HCT116 (cell line): ENCODE data around the gene TMEM260. TPM values are rescaled to one million over a fixed set of nuclear protein-coding genes. Genes with fewer than 3 reads are reported as not detected.
A peak's percentile ranks its signal among the peaks of the same experiment; 100 is the strongest.
"Not testable (repeated sequence)": the region's sequence is repeated elsewhere in the genome, so short reads cannot be mapped to it uniquely, and the experiment has no call there.

Experiments
- ATAC-seq: fragments of 200-7000 bp; cut with Tn5 transposase; 2 replicates; pipeline ENCODE4 v1.9.1; 2020; ENCODE audit warnings: mild to moderate bottlenecking, moderate library complexity
- BruUV-seq: library from RNA; stranded (reverse); fragments of 400-500 nt; replicated peaks from 2 replicates; lab custom pipeline; 2021; lab: Mats Ljungman, UMichigan
- CTCF ChIA-PET: fragments of 300-600 bp; sonication (Branson Sonifier 250); formaldehyde crosslinking; loops from one replicate; lab custom pipeline; 2021; ENCODE audit warnings: antibody characterized with exemption; lab: Charles Lee
- POLR2A ChIA-PET: fragments of 300-600, 350-600 bp; sonication (Branson Sonifier 250); formaldehyde crosslinking; loops from one replicate; lab custom pipeline; 2021; ENCODE audit warnings: antibody characterized with exemption; lab: Charles Lee
- RAD21 ChIA-PET, 2 experiments: fragments of 300-600 bp; sonication (Branson Sonifier 250); formaldehyde crosslinking; loops; one replicate each; lab custom pipeline; 2023; ENCODE audit warnings: low total read pairs in 2 of 2; ENCODE audit not compliant: uncharacterized antibody in 2 of 2, unreplicated experiment in 2 of 2, low non-redundant PET in 1 of 2; lab: Charles Lee
- DNase-seq: peaks from one replicate; pipeline ENCODE4 v3.0.0-alpha.2; 2010; ENCODE audit warnings: low read depth, low spot score
- H2AFZ ChIP-seq: fragments of 200-600 bp; shearing (Covaris generic), sonication (generic); 2 replicates; pipeline ENCODE4 v1.6.1; 2017; ENCODE audit warnings: low read depth, mixed run types, mixed read lengths, antibody characterized with exemption, low read length; ENCODE audit not compliant: poor library complexity, severe bottlenecking
- H3K27ac ChIP-seq: 2 replicates; pipeline ENCODE4 v1.5.1; 2012; ENCODE audit warnings: low read depth, low read length
- H3K27me3 ChIP-seq: fragments of 200-600 bp; sonication (generic); 2 replicates; pipeline ENCODE4 v1.6.1; 2016; ENCODE audit warnings: mixed run types, low read length, mixed read lengths; ENCODE audit not compliant: insufficient read depth
- H3K36me3 ChIP-seq, 2 experiments: fragments of 200-500 bp in 1 of 2; fragments of 200-600 bp in 1 of 2; sonication (Bioruptor generic) in 1 of 2; sonication (generic) in 1 of 2; 2 replicates each; pipeline versions ENCODE4 v1.5.1 to v1.6.1; 2014 to 2016; ENCODE audit warnings: low read length in 2 of 2, inconsistent platforms in 1 of 2, mixed read lengths in 1 of 2, mixed run types in 1 of 2; ENCODE audit not compliant: insufficient read depth in 2 of 2, control insufficient read depth in 1 of 2
- H3K4me1 ChIP-seq, 2 experiments: fragments of 200-600 bp in 1 of 2; sonication (generic) in 1 of 2; 2 replicates each; pipeline versions ENCODE4 v1.5.1 to v1.6.1; 2012 to 2017; ENCODE audit warnings: low read length in 2 of 2, inconsistent platforms in 1 of 2, mild to moderate bottlenecking in 1 of 2, mixed read lengths in 1 of 2, mixed run types in 1 of 2, moderate library complexity in 1 of 2; ENCODE audit not compliant: insufficient read depth in 2 of 2, control insufficient read depth in 1 of 2
- H3K4me2 ChIP-seq: fragments of 200-600 bp; sonication (generic); 2 replicates; pipeline ENCODE4 v1.6.1; 2017; ENCODE audit warnings: mixed run types, low read length, mixed read lengths
- H3K4me3 ChIP-seq, 2 experiments: fragments of 200-600 bp in 1 of 2; sonication (generic) in 1 of 2; replicated peaks in 1 of 2; 2 replicates each; pipeline ENCODE4 v1.5.1; 2011 to 2016; ENCODE audit warnings: low read length in 2 of 2, control low read depth in 1 of 2, low read depth in 1 of 2, mild to moderate bottlenecking in 1 of 2, mixed read lengths in 1 of 2, mixed run types in 1 of 2
- H3K79me2 ChIP-seq: fragments of 200-600 bp; sonication (generic); 2 replicates; pipeline ENCODE4 v1.6.1; 2017; ENCODE audit warnings: mild to moderate bottlenecking, mixed run types, low read length, moderate library complexity, mixed read lengths; ENCODE audit not compliant: insufficient read depth
- H3K9ac ChIP-seq: fragments of 200-600 bp; sonication (generic); 2 replicates; pipeline ENCODE4 v1.6.1; 2016; ENCODE audit warnings: low read length, mixed read lengths
- H3K9me2 ChIP-seq: fragments of 200-600 bp; sonication (generic), shearing (Covaris generic); 2 replicates; pipeline ENCODE4 v1.6.1; 2017; ENCODE audit warnings: mixed run types, mild to moderate bottlenecking, moderate library complexity; ENCODE audit not compliant: insufficient read depth
- H3K9me3 ChIP-seq, 2 experiments: fragments of 200-500 bp in 1 of 2; fragments of 200-600 bp in 1 of 2; sonication (Bioruptor generic) in 1 of 2; sonication (generic) in 1 of 2; 2 replicates each; pipeline ENCODE4 v1.6.1; 2014 to 2017; ENCODE audit warnings: low read length in 2 of 2, mixed read lengths in 2 of 2, inconsistent platforms in 1 of 2, low read depth in 1 of 2, mild to moderate bottlenecking in 1 of 2, mixed run types in 1 of 2, moderate library complexity in 1 of 2; ENCODE audit not compliant: control insufficient read depth in 1 of 2, insufficient read depth in 1 of 2
- H4K20me1 ChIP-seq: fragments of 200-600 bp; sonication (generic), shearing (Covaris generic); 2 replicates; pipeline ENCODE4 v1.6.1; 2017; ENCODE audit warnings: mixed run types, mild to moderate bottlenecking, moderate library complexity; ENCODE audit not compliant: insufficient read depth
- CBX3 ChIP-seq: IDR thresholded peaks from 2 replicates; pipeline ENCODE4 v1.6.1; 2012; ENCODE audit warnings: low read depth
- CEBPB ChIP-seq: IDR thresholded peaks from 2 replicates; pipeline ENCODE4 v1.6.1; 2012; ENCODE audit warnings: low read depth
- ELF1 ChIP-seq: IDR thresholded peaks from 2 replicates; pipeline ENCODE4 v1.6.1; 2012; ENCODE audit warnings: low read depth, borderline replicate concordance
- EZH2phosphoT487 ChIP-seq: fragments of 200-600 bp; IDR thresholded peaks from 2 replicates; pipeline ENCODE4 v1.6.1; 2018; ENCODE audit warnings: antibody characterized with exemption, borderline replicate concordance
- POLR2AphosphoS5 ChIP-seq: IDR thresholded peaks from 2 replicates; pipeline ENCODE4 v1.6.1; 2011; ENCODE audit warnings: mild to moderate bottlenecking, low read depth, low read length, moderate library complexity
- SRF ChIP-seq: IDR thresholded peaks from 2 replicates; pipeline ENCODE4 v1.6.1; 2012; ENCODE audit warnings: low read depth
- ZBTB33 ChIP-seq: IDR thresholded peaks from 2 replicates; pipeline ENCODE4 v1.6.1; 2011; ENCODE audit warnings: mild to moderate bottlenecking, low read length, moderate library complexity; ENCODE audit not compliant: insufficient replicate concordance; ENCODE audit errors: extremely low read depth
- intact Hi-C: fragments of 100-400 bp; cut with micrococcal nuclease; formaldehyde crosslinking; loops from 2 replicates; pipeline ENCODE4 v1.10.0; 2022
- total RNA-seq: library from RNA; stranded (reverse); gene quantifications from one replicate; pipeline ENCODE4 v1.2.1, GENCODE V29; 2021; ENCODE audit not compliant: unreplicated experiment

Gene TMEM260
- total RNA-seq, 1 experiment from 2014 or later: 12.5 TPM

DNA sequence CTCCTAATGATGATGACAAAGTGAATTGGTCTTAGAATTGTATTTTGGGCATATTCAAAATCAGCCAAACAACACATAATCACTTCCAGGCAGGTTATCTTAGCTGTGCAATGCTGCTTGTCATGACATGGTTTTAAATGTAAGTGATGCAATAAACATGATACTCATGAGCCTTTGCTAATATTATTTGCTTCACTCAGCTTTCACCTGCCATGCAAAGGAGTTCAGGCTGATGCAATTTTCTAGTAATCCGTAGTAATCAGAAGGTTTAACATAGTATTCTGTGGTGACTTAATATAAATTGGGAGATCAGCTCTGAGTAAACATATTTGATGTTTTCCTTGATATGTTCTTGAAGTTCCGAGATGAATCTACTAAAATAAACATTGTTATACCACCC lies 29.1 kb downstream of the TMEM260 start:
- ATAC-seq: no peak
- H3K79me2 ChIP-seq: no peaks in the 10 kb centered on the region
- H3K27me3 ChIP-seq: no peaks in the 10 kb centered on the region
- RAD21 ChIA-PET: no interaction called here
- 0 out of 4 replicates have a peak, but pooled peaks cover 0 to 2% of the 10 kb centered on the region in 2 experiments for H3K36me3 ChIP-seq
- BruUV-seq: no TSS peak
- no peak overlapping the region for H3K27ac ChIP-seq
- DNase-seq: peak; percentile 19
- H3K4me1 ChIP-seq: no peaks in the 10 kb centered on the region
- no peak overlapping the region for H3K9ac ChIP-seq
- POLR2A ChIA-PET: no interaction called here
- no peaks in the 10 kb centered on the region for H4K20me1 ChIP-seq
- no peak overlapping the region for H3K4me2 ChIP-seq
- no peak overlapping the region for H2AFZ ChIP-seq
- no peaks in the 10 kb centered on the region for H3K9me2 ChIP-seq
- CTCF ChIA-PET: no interaction called here
- intact Hi-C loops: no loop called here
- no peaks in the 10 kb centered on the region for H3K9me3 ChIP-seq
- TF ChIP-seq CBX3 (no peak), ZBTB33 (no peak), EZH2phosphoT487 (no peak), ELF1 (no peak), SRF (no peak), CEBPB (peak; percentile 72), POLR2AphosphoS5 (no peak)
- H3K4me3 ChIP-seq: no peak overlapping the region

GRCh38 chr14:56611663-56612062 lies 32.1 kb downstream of the TMEM260 start:
- H3K9me2 ChIP-seq, H3K9me3 ChIP-seq, H3K27me3 ChIP-seq, DNase-seq, H3K4me2 ChIP-seq, BruUV-seq, H4K20me1 ChIP-seq, H3K4me3 ChIP-seq, H3K79me2 ChIP-seq, H3K4me1 ChIP-seq, H3K36me3 ChIP-seq, H3K9ac ChIP-seq, H2AFZ ChIP-seq, CTCF ChIA-PET, intact Hi-C loops, RAD21 ChIA-PET, POLR2A ChIA-PET, ATAC-seq, H3K27ac ChIP-seq: not testable (repeated sequence)
